ENCODE data around the gene UBE2L3.

Gene UBE2L3

DNA sequence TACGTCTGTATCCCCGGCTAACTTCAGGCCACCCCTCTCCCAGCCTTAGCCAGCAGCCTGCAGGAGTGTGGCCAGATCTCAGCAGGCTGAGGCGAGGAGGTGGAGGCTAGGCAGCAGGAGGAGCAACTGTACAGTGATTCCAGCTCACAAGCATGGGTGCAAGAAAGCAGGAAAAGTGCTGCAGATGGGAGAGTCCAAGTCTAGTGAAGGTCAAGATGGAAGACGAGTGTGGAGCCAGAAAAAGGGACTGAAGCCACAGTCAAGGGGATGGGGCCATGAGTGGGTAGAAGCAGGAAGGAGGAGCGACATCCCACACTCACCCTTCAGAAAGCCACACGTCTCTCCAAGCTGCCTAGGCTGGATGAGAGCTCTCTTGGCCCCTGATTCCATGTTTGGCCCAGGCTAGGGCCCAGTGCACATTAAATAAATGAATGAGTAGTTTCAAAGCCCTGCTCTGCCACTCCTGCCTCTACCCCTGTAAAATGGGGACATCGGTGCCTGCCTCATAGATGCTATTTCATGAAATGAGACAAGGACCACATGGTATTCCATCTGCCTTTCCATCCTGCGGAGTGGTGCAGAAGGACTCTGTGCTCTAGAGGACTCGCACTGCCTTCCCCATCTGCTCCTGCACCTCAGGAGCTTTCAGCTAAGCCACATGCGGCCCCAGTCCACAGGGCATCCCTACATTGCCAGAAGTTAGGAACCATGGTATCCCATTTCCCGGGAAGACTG is 59.4 kb downstream of the UBE2L3 start:
- H3K27ac ChIP-seq (ENCODE audit: low read depth, low read length): no peak overlapping the region
- peaks cover 0 to 41% (median 39%) of the 10 kb centered on the region in 5 donors for H3K4me1 ChIP-seq (ENCODE audit: control insufficient read depth in 5 of 5, insufficient read depth in 5 of 5, low read length in 5 of 5)
- H3K9me3 ChIP-seq (ENCODE audit: control insufficient read depth in 5 of 5, low read length in 5 of 5): no peaks in the 10 kb centered on the region
- no peak overlapping the region for H3K9ac ChIP-seq (ENCODE audit: low read length in 5 of 5)
- no peak overlapping the region for H3K4me3 ChIP-seq (ENCODE audit: low read depth in 1 of 5, low read length in 5 of 5)
- H3K27me3 ChIP-seq (ENCODE audit: control insufficient read depth in 5 of 5, insufficient read depth in 4 of 5, low read length in 5 of 5): no peaks in the 10 kb centered on the region
- H3K36me3 ChIP-seq (ENCODE audit: control insufficient read depth in 5 of 5, insufficient read depth in 5 of 5, low read length in 5 of 5): peaks cover 0 to 21% (median 12%) of the 10 kb centered on the region in 5 donors

DNA sequence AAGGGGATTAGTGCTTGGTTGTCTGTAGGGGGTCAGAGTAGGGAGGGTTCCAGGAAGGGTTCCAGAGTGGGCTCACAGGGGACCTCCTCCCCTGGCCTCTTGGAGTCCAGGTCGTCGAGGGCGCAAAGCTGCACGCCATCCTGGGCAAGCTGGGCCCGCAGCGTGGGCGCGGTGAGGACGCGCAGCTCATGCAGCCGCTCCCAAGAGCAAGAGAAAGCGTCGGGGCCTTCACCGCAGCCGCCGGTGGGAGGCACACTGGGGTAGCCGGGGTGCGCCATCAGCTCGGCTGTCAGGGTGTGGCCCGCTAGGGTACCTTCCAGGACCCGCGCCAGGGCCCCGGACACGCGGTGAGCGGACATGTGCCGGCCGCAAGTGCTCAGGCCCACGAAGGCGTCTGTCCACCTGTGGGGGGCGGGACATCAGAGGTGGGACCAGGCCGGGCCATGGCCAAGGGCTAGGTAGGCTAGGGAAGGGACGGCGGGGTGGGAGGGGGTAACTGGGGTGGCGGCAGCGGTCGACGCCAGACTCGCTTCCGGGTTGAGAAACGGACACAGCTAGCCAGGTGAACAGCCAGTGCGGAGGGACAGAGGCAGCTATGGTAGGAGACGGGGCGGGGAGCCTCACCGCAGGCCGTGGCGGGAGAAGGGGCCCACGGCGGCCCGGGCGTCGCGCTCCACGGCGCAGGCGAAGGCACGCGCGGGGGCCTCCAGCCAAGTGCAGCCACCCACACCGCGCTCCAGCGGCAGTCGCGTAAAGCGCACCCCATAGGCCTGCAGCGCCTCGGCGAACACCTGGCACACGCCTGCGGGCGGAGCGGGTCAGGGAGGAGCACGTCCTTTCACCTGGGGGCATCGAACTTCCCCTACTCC is 61.1 kb downstream of the UBE2L3 start:
- H3K9ac ChIP-seq (ENCODE audit: low read length in 5 of 5): no peak overlapping the region
- H3K4me1 ChIP-seq (ENCODE audit: control insufficient read depth in 5 of 5, insufficient read depth in 5 of 5, low read length in 5 of 5): peaks cover 0 to 27% (median 24%) of the 10 kb centered on the region in 5 donors
- no peaks in the 10 kb centered on the region for H3K27me3 ChIP-seq (ENCODE audit: control insufficient read depth in 5 of 5, insufficient read depth in 4 of 5, low read length in 5 of 5)
- no peak overlapping the region for H3K27ac ChIP-seq (ENCODE audit: low read depth, low read length)
- H3K36me3 ChIP-seq (ENCODE audit: control insufficient read depth in 5 of 5, insufficient read depth in 5 of 5, low read length in 5 of 5): peaks cover 0 to 8% (median 0%) of the 10 kb centered on the region in 5 donors
- no peaks in the 10 kb centered on the region for H3K9me3 ChIP-seq (ENCODE audit: control insufficient read depth in 5 of 5, low read length in 5 of 5)
- H3K4me3 ChIP-seq (ENCODE audit: low read depth in 1 of 5, low read length in 5 of 5): peak overlapping the region in 4 of 5 donors; percentile 70 to 82 (median 78)

DNA sequence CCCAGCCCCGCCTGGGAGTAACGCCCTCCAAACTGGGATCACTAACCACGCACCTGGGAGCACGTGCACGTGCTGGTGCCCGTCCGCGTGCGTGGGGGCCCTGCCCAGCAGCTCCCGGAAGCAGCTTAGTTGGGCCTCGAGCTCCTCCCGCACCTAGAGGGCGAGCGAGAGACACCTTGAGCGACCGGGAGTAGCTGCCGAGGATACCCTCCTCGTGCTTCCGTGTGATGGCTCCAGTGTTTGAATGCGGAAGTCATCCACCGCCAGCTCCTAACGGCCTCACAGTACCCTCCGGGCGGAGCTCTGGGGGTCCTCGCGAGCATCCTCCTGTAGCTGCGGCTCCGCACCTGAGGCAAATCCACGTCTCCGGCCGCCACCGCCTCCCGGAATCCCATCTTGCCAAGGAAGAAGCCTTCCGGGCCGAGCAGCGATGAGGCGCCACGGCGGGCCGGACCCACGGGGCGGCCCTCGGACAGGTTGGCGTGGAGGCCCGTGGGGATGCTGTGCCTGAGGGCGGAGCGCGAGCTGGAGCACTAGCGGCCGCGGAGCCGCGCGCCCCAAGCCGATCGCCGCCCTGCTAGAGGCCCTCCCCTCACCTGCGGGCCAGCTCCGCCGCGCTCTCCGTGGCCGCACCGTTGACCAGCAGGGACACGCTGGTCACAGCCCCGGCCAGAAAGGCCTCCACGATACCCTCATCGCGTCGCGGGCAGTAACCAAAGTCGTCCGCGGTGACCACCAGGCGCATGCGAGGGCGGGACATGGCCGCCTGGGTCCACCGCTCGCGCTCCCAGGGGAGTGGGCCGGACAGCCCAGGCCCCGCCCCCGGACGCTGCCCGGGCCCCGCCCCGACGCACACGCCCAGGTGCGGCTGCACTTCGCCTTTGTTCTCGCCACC is 62.0 kb downstream of the UBE2L3 start, which contains the start of gene YDJC:
Gene YDJC (minus strand): TSS at position 768 of the 895 bp plus-strand sequence. CDS start 8 bp downstream, at position 760.
- H3K4me1 ChIP-seq (ENCODE audit: control insufficient read depth in 5 of 5, insufficient read depth in 5 of 5, low read length in 5 of 5): peaks cover 0 to 19% (median 16%) of the 10 kb centered on the region in 5 donors
- peaks cover 0 to 5% (median 0%) of the 10 kb centered on the region in 5 donors for H3K36me3 ChIP-seq (ENCODE audit: control insufficient read depth in 5 of 5, insufficient read depth in 5 of 5, low read length in 5 of 5)
- no peaks in the 10 kb centered on the region for H3K9me3 ChIP-seq (ENCODE audit: control insufficient read depth in 5 of 5, low read length in 5 of 5)
- peak within 1 kb of the TSS in 4 of 5 donors; percentile 52 to 81 (median 66) for H3K9ac ChIP-seq (ENCODE audit: low read length in 5 of 5)
- H3K27me3 ChIP-seq (ENCODE audit: control insufficient read depth in 5 of 5, insufficient read depth in 4 of 5, low read length in 5 of 5): no peaks in the 10 kb centered on the region
- peak within 1 kb of the TSS in 4 of 5 donors; percentile 70 to 82 (median 78) for H3K4me3 ChIP-seq (ENCODE audit: low read depth in 1 of 5, low read length in 5 of 5)
- H3K27ac ChIP-seq (ENCODE audit: low read depth, low read length): peak within 1 kb of the TSS; percentile 30

DNA sequence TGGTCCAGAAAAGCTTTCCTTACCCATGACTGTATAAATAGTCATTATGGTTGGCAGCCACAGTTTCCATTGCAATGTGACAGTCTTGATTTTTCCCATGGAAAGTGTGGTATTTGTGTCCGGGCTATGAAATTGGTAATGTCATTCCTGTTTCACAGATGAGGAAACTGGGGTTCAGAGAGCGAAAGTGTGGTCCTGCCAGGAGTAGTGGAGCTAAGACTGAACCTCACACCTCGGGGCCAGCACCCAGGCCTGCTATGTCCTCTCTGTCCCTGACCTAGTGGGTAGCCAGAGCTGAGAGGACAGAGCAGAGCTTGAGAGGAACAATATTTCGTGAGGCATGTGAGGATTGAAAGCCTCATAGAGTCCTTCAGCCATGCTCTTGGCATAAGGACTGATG is 63.5 kb downstream of the UBE2L3 start:
- H3K4me3 ChIP-seq (ENCODE audit: low read depth in 1 of 5, low read length in 5 of 5): no peak overlapping the region
- no peak overlapping the region for H3K27ac ChIP-seq (ENCODE audit: low read depth, low read length)
- peaks cover 0 to 15% (median 10%) of the 10 kb centered on the region in 5 donors for H3K4me1 ChIP-seq (ENCODE audit: control insufficient read depth in 5 of 5, insufficient read depth in 5 of 5, low read length in 5 of 5)
- no peak overlapping the region for H3K9ac ChIP-seq (ENCODE audit: low read length in 5 of 5)
- H3K27me3 ChIP-seq (ENCODE audit: control insufficient read depth in 5 of 5, insufficient read depth in 4 of 5, low read length in 5 of 5): no peaks in the 10 kb centered on the region
- H3K9me3 ChIP-seq (ENCODE audit: control insufficient read depth in 5 of 5, low read length in 5 of 5): no peaks in the 10 kb centered on the region
- peaks cover 0 to 5% (median 0%) of the 10 kb centered on the region in 5 donors for H3K36me3 ChIP-seq (ENCODE audit: control insufficient read depth in 5 of 5, insufficient read depth in 5 of 5, low read length in 5 of 5)

DNA sequence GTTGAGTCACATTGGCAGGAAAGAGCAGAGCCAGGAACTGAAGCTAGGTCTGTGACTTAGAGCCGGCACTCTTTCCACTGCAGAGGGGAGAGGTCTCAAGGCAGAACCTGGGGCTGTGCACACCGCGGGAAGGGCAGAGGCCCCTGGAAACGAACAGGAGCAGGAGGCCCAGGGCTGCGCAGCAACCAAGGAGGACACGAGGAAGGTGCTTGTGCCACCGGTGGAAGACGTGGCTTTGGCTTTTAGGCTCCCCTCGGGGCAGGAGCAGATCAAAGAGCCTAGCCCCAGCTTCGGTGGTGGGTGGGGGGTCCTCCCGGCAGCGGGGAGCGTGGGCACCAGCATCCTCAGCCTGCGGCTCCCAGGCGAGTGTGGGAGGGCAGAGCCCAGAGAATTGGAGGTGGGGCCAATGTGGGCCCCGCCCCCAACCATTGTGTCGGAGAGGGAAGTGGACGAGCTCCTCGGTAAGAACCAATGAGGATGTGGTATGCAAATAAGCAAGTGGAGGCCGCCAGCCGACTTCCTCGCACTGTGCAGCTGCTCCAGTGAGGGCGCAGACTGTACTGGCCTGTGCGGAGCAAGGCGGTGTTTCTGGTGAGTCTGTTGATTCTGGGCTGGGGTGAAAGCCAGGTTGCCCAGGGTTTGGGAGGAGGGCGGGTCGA is 64.9 kb downstream of the UBE2L3 start, which contains the start of gene CCDC116:
Gene CCDC116 (plus strand): TSS at position 524 of the 659 bp plus-strand sequence. CDS start 422 bp downstream, outside the sequence.
- H3K4me1 ChIP-seq (ENCODE audit: control insufficient read depth in 5 of 5, insufficient read depth in 5 of 5, low read length in 5 of 5): peaks cover 0 to 15% (median 10%) of the 10 kb centered on the region in 5 donors
- no peak within 1 kb of the TSS for H3K9ac ChIP-seq (ENCODE audit: low read length in 5 of 5)
- peaks cover 0 to 5% (median 0%) of the 10 kb centered on the region in 5 donors for H3K36me3 ChIP-seq (ENCODE audit: control insufficient read depth in 5 of 5, insufficient read depth in 5 of 5, low read length in 5 of 5)
- H3K27me3 ChIP-seq (ENCODE audit: control insufficient read depth in 5 of 5, insufficient read depth in 4 of 5, low read length in 5 of 5): no peaks in the 10 kb centered on the region
- no peak within 1 kb of the TSS for H3K27ac ChIP-seq (ENCODE audit: low read depth, low read length)
- no peak within 1 kb of the TSS for H3K4me3 ChIP-seq (ENCODE audit: low read depth in 1 of 5, low read length in 5 of 5)
- H3K9me3 ChIP-seq (ENCODE audit: control insufficient read depth in 5 of 5, low read length in 5 of 5): no peaks in the 10 kb centered on the region

DNA sequence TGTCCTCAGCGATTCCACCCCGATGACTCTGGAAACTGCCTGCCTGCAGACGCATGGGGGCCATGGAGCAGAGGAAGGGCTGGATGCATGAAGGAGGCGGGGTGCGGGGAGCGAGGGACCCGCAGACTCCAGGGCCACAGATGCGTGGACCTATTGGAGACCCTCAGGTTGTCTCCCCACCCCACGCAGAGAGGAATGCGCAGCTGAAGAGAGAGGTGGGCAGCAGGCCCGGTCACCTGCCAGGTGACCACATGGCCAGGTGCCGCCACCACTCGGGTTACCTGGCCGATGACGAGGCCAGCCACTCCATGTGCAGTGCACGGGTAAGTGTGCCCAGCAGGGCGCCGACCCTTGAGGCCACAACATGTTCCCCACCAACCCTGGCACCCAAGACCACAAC is 65.4 kb downstream of the UBE2L3 start:
- Histone ChIP-seq H3K4me1 (ENCODE audit: control insufficient read depth in 5 of 5, insufficient read depth in 5 of 5, low read length in 5 of 5) (peaks cover 0 to 15% (median 10%) of the 10 kb centered on the region in 5 donors), H3K4me3 (ENCODE audit: low read depth in 1 of 5, low read length in 5 of 5) (no peak overlapping the region), H3K36me3 (ENCODE audit: control insufficient read depth in 5 of 5, insufficient read depth in 5 of 5, low read length in 5 of 5) (peaks cover 0 to 4% (median 0%) of the 10 kb centered on the region in 5 donors), H3K9me3 (ENCODE audit: control insufficient read depth in 5 of 5, low read length in 5 of 5) (no peaks in the 10 kb centered on the region), H3K9ac (ENCODE audit: low read length in 5 of 5) (no peak overlapping the region), H3K27me3 (ENCODE audit: control insufficient read depth in 5 of 5, insufficient read depth in 4 of 5, low read length in 5 of 5) (no peaks in the 10 kb centered on the region), H3K27ac (ENCODE audit: low read depth, low read length) (no peak overlapping the region)

DNA sequence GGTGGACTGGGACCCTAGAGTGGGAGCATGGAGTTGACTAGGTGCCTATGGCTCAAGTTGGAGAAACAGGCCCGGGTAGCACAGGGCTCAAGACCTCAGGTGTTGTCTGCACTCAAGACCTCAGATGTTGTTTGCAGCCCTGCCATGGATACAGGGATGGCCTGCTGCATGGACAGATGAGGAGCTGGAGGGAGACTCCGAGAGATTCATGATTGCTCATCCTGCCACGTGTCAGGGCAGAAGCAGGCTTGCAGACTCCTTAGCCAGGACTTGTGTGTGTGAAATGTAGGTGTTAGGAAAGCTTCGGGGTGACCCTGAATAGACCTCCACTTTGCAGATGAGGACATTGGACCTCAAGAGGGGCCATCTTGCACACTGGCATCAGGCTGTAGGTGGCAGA is 66.0 kb downstream of the UBE2L3 start:
- no peak overlapping the region for H3K9ac ChIP-seq (ENCODE audit: low read length in 5 of 5)
- no peak overlapping the region for H3K4me3 ChIP-seq (ENCODE audit: low read depth in 1 of 5, low read length in 5 of 5)
- H3K4me1 ChIP-seq (ENCODE audit: control insufficient read depth in 5 of 5, insufficient read depth in 5 of 5, low read length in 5 of 5): peaks cover 0 to 15% (median 10%) of the 10 kb centered on the region in 5 donors
- no peaks in the 10 kb centered on the region for H3K36me3 ChIP-seq (ENCODE audit: control insufficient read depth in 5 of 5, insufficient read depth in 5 of 5, low read length in 5 of 5)
- H3K9me3 ChIP-seq (ENCODE audit: control insufficient read depth in 5 of 5, low read length in 5 of 5): no peaks in the 10 kb centered on the region
- no peak overlapping the region for H3K27ac ChIP-seq (ENCODE audit: low read depth, low read length)
- no peaks in the 10 kb centered on the region for H3K27me3 ChIP-seq (ENCODE audit: control insufficient read depth in 5 of 5, insufficient read depth in 4 of 5, low read length in 5 of 5)

DNA sequence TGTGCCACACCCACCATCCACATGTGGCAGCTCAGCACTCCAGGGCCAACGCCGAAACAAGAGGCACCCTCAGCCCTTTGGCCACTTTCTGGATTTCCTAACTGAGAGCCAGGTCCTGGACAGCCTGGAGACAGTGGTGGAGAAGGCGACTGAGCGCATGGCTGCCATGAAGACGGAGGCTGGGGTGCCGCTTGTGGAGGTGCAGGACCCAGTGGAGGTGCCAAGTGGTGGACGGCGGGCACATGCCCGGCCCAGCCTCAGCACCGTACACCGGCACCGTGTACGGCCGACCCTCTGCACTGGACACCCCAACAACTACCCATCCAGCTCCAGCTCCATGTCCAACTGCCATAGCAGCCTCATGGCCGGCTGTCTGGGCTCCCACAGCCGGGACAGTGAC is 66.6 kb downstream of the UBE2L3 start:
- Histone ChIP-seq H3K27ac (ENCODE audit: low read depth, low read length) (no peak overlapping the region), H3K4me3 (ENCODE audit: low read depth in 1 of 5, low read length in 5 of 5) (no peak overlapping the region), H3K9ac (ENCODE audit: low read length in 5 of 5) (no peak overlapping the region), H3K36me3 (ENCODE audit: control insufficient read depth in 5 of 5, insufficient read depth in 5 of 5, low read length in 5 of 5) (no peaks in the 10 kb centered on the region), H3K4me1 (ENCODE audit: control insufficient read depth in 5 of 5, insufficient read depth in 5 of 5, low read length in 5 of 5) (peaks cover 0 to 11% (median 8%) of the 10 kb centered on the region in 5 donors), H3K9me3 (ENCODE audit: control insufficient read depth in 5 of 5, low read length in 5 of 5) (no peaks in the 10 kb centered on the region), H3K27me3 (ENCODE audit: control insufficient read depth in 5 of 5, insufficient read depth in 4 of 5, low read length in 5 of 5) (no peaks in the 10 kb centered on the region)

DNA sequence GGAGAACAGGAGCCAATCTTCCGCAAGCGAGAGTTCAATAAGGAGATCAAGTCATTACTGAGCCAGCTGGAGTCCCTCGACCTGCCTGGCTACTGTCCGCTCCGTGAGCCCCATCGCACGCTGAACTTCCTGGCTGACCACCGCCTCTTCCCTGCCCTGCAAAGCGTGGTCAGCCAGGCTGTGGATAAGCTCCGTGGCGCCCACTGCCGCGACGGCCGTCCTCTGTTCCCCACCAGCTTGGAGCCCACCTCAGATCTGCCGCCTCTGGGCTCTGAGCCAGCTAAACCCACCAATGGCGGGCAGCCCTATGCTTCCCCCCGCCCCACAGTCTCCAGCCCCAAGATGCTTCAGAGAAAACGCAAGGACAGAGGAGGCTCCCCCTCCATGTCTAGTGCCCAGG is 67.3 kb downstream of the UBE2L3 start:
- H3K4me1 ChIP-seq (ENCODE audit: control insufficient read depth in 5 of 5, insufficient read depth in 5 of 5, low read length in 5 of 5): peaks cover 0 to 4% (median under 1%) of the 10 kb centered on the region in 5 donors
- no peaks in the 10 kb centered on the region for H3K9me3 ChIP-seq (ENCODE audit: control insufficient read depth in 5 of 5, low read length in 5 of 5)
- H3K27ac ChIP-seq (ENCODE audit: low read depth, low read length): no peak overlapping the region
- H3K36me3 ChIP-seq (ENCODE audit: control insufficient read depth in 5 of 5, insufficient read depth in 5 of 5, low read length in 5 of 5): no peaks in the 10 kb centered on the region
- no peak overlapping the region for H3K9ac ChIP-seq (ENCODE audit: low read length in 5 of 5)
- H3K4me3 ChIP-seq (ENCODE audit: low read depth in 1 of 5, low read length in 5 of 5): no peak overlapping the region
- H3K27me3 ChIP-seq (ENCODE audit: control insufficient read depth in 5 of 5, insufficient read depth in 4 of 5, low read length in 5 of 5): no peaks in the 10 kb centered on the region

All from subcutaneous abdominal adipose tissue (tissue), 5 donors.